Fibroblast of skin of abdomen (primary cell): Measurements from ENCODE around the gene TRPM6.

Source experiments
- DNase-seq: peaks from one replicate; pipeline ENCODE4 v3.0.0-alpha.2; 2013

The TRPM6 gene

GRCh38 chr9:74770508-74771261 lies 117.0 kb downstream of the TRPM6 start:
- DNase-seq, result no peak

- no peak for DNase-seq
Observed at GRCh38 chr9:74765481-74765971, 122.2 kb downstream of the TRPM6 start.

DNA sequence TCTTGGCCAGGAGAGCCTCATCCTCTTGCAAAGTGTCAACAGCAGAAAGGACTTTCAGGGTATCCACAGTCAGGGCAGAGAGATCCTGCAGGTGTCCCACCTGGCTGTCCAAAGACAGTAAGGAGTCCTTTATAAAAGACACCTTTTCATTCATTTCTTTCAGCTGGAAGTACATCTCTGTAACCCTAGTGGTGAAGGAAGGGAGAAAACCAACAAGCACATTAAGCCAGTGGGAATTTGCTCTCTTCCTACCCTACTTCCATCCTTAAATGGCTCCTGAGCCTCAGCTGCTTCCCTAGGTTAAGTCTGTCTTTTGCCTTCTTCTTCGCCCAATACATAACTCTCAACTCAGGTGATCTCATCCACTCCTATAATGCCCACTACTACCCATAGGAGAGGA lies 124.8 kb downstream of the TRPM6 start:
- no peak for DNase-seq

- peak; percentile 83 for DNase-seq
Observed at GRCh38 chr9:74760031-74760700, 127.6 kb downstream of the TRPM6 start.

DNA sequence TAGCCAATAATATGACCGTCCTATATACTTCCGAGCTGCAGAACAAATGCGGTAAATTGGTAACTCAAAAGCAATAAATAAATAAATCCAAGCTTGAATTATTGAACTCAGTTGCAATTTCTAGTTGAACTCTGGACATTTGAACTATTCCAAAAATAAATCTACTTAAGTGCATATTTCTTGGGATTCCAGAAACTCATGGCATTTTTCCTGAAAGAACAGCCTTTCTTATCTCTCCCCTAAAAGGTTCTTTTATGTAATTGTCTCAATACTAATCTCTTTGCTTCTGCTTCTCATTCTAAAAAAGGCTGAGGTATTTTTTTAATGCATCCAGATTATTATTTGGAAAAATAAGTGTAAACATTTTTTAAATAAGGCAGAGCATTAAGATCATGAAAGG lies 131.7 kb downstream of the TRPM6 start:
- DNase-seq, result no peak

- DNase-seq, result no peak
Observed at GRCh38 chr9:74755355-74755754, 132.4 kb downstream of the TRPM6 start.

GRCh38 chr9:74753650-74754049 lies 134.1 kb downstream of the TRPM6 start:
- no peak for DNase-seq

DNA sequence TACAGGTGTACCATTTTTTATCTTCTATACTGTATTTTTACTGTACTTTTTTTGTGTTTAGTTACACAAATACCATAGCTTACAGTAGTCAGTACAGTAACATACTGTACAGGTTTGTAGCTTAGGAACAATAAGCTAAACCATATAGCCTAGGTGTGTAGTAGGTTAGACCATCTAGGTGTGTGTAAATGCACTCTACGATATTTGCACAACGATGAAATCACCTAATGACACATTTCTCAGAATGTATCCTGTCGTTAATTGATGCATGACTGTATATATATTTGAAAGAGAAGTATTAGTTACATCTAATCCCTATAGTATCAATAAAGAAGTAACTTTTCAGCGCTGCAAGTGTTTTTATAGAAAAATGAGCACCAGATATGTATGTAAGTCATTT lies 138.8 kb downstream of the TRPM6 start:
- no peak for DNase-seq

DNA sequence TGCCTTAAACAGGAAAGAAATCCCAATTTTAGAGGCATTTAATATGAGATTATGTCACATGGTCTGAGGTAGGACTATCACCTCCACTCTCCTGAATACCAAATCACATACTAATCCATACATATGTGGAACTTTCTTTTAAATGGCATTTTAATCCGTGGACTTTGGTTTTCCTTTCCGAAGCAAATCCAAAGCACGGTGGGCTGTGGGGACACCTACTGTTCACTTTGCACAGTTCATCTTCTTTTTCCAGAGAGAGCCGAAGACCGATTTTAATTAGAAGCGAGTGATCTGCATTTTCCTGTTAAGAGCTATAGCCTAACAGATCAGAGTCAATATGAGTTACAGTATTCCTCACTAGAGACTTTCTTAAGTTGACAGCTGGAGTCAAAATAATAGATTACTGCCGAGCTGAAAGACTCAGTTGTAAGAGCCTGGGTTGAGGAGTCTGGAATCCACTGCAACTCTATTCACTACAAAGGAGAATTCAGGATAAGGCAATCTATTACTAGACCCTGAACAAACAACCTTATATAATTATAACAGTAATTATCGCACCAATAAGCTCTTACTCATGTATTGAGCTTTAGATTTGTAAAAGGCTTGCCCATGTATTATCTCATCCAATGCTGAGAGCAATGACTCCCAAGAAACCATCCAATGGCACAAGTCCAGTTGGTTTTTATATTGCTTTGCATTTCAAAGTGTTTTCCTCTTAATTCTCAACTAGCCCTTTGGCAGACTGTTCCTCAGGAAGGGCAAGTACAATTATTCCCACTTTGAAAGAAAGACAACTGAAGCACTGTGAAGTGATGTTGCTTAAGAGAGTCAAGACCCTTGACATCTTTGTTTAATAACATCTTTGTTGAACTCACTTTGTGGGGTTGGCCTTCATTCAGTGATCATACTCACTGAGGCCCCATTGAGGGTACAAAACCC lies 144.7 kb downstream of the TRPM6 start:
- peak; percentile 9 for DNase-seq

GRCh38 chr9:74742191-74742790 lies 145.4 kb downstream of the TRPM6 start:
- no peak for DNase-seq

DNA sequence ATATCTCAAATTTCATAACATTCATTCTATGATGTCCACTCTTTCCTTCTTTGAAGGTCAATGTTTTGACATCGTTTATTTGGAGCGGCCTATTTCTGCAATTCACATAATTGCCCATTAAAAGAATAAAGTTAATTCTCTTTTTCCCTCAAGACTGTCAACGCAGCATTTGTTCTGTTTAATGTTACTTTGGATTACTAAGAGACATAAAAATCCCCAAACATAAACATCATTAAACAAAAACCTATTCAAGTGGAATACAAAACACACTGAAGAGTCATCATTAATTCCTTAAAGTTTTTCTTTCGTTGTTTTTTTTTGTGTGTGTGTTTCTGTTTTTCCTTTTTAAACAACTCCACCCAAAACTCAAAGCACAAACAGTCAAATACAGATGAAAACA lies 151.1 kb downstream of the TRPM6 start:
- DNase-seq, result no peak

GRCh38 chr9:74735761-74736160 lies 152.0 kb downstream of the TRPM6 start:
- no peak for DNase-seq

- peak; percentile 31 for DNase-seq
Observed at GRCh38 chr9:74729136-74729695, 158.5 kb downstream of the TRPM6 start.

DNA sequence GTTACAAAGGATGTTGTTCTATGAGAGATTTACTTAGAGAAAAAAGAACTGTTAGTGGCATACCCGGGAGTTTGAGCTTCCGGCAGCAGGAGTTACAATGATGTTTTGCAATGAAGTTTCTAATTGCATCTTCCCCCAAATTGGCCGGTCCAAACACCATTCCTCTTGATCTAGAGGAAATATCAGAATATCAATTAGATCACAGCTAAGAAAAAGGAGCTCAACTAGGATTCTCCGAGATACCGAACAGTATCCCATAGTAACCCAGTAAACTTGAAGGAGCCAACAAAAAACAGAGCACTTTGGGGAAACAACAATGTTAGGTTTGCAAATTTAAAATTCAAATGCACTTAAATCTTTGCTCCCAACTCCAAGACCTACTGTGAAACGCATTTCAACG lies 159.5 kb downstream of the TRPM6 start:
- DNase-seq, result no peak

DNA sequence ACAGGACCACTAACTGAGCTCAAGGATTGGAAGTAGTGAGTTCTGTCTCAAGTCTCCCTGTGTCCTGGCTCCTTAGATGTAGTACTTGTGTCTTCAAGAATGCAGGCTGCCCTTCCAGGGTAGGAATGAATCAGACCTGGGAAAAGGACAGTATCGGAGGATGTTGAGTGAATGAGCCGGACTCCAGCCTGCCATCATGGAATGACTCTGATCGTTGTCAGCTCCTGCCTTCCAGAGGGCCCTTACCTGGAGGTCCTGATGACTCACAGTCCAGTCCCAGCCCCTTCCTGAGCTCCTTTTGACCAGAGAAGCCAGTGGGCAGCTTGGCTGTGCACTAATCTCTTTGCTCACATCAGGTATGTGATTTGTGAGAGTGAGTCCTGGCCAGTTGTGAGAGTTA lies 161.1 kb downstream of the TRPM6 start:
- DNase-seq, result no peak

- no peak for DNase-seq
Observed at GRCh38 chr9:74724317-74724716, 163.4 kb downstream of the TRPM6 start.

DNA sequence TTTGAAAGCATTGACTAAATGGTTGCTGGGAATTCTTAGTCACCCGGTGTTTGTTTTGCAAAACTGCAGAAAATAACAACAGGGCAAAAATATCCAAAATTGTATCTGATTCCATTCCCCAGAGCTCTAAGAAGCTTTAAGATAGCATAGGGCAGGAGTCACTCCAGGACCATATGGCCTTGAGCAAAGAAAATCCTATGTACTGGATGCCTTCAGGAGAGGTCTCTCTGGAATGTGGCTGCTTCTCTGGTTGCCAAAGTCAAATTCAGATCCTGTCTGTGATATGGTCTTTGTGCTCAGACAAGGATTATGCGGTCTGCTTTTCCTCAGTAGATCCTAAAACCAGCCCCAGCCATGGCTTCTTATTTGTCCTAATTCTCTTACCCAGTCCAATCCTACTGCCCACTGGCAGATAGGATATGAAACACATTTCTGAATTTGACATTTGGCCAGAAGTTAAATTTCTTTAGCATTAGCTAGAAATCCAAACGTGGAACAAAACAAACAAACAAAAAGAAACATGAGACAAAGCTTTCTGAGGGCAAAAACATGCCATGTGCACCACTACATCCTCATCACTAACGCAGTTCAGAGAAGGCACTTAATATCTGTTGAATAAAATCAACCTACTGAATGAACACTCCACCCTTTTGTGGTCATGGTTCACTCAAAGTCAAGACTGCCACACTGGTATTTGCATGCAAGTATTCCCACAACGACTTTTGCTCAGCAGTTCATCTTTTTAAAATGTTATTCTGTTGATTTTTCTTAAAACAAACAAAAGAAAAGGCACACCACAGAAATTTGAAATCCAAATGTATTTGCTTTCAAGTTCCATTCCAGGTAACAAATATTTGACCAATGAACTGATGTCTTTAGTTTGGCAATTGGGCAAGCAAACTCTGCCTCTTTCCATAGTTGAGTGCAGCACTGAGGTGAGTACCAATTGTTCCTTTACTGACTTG lies 165.7 kb downstream of the TRPM6 start:
- no peak for DNase-seq

- no peak for DNase-seq
Observed at GRCh38 chr9:74719306-74719705, 168.4 kb downstream of the TRPM6 start.

GRCh38 chr9:74718709-74719108 lies 169.0 kb downstream of the TRPM6 start:
- no peak for DNase-seq

GRCh38 chr9:74711341-74711740 lies 176.4 kb downstream of the TRPM6 start:
- no peak for DNase-seq

DNA sequence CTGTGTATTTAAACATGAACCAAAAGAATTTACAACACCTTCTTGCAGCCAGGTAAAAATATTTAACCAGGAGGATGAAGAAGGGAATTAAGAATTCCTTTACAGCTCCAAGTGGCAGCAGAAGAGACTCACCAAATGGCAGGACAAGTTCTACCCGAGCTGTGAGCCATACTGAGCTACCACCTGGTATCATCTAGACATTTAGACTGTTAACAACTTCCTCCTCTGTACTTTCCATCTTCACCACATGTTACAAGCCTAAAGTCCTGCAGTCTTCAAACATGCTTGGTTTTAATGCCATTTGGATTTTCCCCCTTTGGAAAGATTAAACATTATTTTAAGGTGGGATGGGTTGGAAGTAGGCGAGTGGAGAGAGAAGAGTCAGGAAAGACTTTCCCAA lies 190.2 kb downstream of the TRPM6 start:
- no peak for DNase-seq
